ENCODE results near the gene ADGRB2. TPM values are rescaled to one million over a fixed set of nuclear protein-coding genes. Genes with fewer than 3 reads are reported as not detected.

Gene ADGRB2
- total RNA-seq, 2 experiments from 2014 or later, result 4.0 to 11.4 TPM

GRCh38 chr1:31787786-31788137 lies 23.6 kb upstream of the ADGRB2 start:
- TF ChIP-seq, protein P1, sequence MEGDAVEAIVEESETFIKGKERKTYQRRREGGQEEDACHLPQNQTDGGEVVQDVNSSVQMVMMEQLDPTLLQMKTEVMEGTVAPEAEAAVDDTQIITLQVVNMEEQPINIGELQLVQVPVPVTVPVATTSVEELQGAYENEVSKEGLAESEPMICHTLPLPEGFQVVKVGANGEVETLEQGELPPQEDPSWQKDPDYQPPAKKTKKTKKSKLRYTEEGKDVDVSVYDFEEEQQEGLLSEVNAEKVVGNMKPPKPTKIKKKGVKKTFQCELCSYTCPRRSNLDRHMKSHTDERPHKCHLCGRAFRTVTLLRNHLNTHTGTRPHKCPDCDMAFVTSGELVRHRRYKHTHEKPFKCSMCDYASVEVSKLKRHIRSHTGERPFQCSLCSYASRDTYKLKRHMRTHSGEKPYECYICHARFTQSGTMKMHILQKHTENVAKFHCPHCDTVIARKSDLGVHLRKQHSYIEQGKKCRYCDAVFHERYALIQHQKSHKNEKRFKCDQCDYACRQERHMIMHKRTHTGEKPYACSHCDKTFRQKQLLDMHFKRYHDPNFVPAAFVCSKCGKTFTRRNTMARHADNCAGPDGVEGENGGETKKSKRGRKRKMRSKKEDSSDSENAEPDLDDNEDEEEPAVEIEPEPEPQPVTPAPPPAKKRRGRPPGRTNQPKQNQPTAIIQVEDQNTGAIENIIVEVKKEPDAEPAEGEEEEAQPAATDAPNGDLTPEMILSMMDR (conservative IDR thresholded peaks at IDR 0.05; ENCODE audit: low read length), result no peak
- TF ChIP-seq EZH2phosphoT487 (IDR thresholded peaks at IDR 0.05; ENCODE audit: borderline replicate concordance, low read depth, low read length), result no peak
- no peaks in the 10 kb centered on the region for H4K20me1 ChIP-seq (ENCODE audit: insufficient read depth, low read length)
- peaks cover 61% of the 10 kb centered on the region for H3K4me1 ChIP-seq (ENCODE audit: insufficient read depth, low read length, poor library complexity, severe bottlenecking)
- intact Hi-C loops (cut with micrococcal nuclease; ENCODE audit: unreplicated experiment), result loop anchor here (5.0 kb wide), 1 partner anchor 365 kb away; no protein-coding TSS in a partner anchor
- H2AFZ ChIP-seq (ENCODE audit: low read length), result peak overlapping the region; percentile 82; the same call in 1 of the 2 replicates
- no TSS peak for BruUV-seq (replicated peaks)
- no peaks in the 10 kb centered on the region for H3K9me3 ChIP-seq (ENCODE audit: low read length)
- no peaks in the 10 kb centered on the region for H3K79me2 ChIP-seq (ENCODE audit: insufficient read depth, low read depth, low read length)
- H3K9me2 ChIP-seq (ENCODE audit: insufficient read depth, low read length), result no peaks in the 10 kb centered on the region
- ChIA-PET CTCF (ENCODE audit: unreplicated experiment) (interaction anchor here (1.5 to 2.5 kb wide), 2 partner anchors 21 to 42 kb away, joined by 4 to 13 read pairs; no protein-coding TSS in a partner anchor), POLR2A (no interaction called here)
- peak; percentile 18 for DNase-seq (ENCODE audit: low spot score)
- H3K27ac ChIP-seq (ENCODE audit: low read depth, low read length, poor library complexity, severe bottlenecking), result peak overlapping the region; percentile 82
- no peaks in the 10 kb centered on the region for H3K36me3 ChIP-seq (ENCODE audit: insufficient read depth, low read length)
- peak overlapping the region; percentile 90 for H3K4me2 ChIP-seq (ENCODE audit: low read length)
- peak overlapping the region; percentile 77 for H3K4me3 ChIP-seq (ENCODE audit: low read depth, low read length, poor library complexity, severe bottlenecking)

- DNase-seq (ENCODE audit: low spot score), result no peak
- no TSS peak for BruUV-seq (replicated peaks)
- Histone ChIP-seq H3K9me2 (ENCODE audit: insufficient read depth, low read length) (no peaks in the 10 kb centered on the region), H3K4me2 (ENCODE audit: low read length) (peak overlapping the region; percentile 90), H3K79me2 (ENCODE audit: insufficient read depth, low read depth, low read length) (no peaks in the 10 kb centered on the region), H3K4me1 (ENCODE audit: insufficient read depth, low read length, poor library complexity, severe bottlenecking) (peaks cover 66% of the 10 kb centered on the region), H2AFZ (ENCODE audit: low read length) (no peak overlapping the region; the same call in 1 of the 2 replicates), H3K27ac (ENCODE audit: low read depth, low read length, poor library complexity, severe bottlenecking) (peak overlapping the region; percentile 82), H3K36me3 (ENCODE audit: insufficient read depth, low read length) (no peaks in the 10 kb centered on the region), H4K20me1 (ENCODE audit: insufficient read depth, low read length) (no peaks in the 10 kb centered on the region), H3K9me3 (ENCODE audit: low read length) (no peaks in the 10 kb centered on the region), H3K4me3 (ENCODE audit: low read depth, low read length, poor library complexity, severe bottlenecking) (peak overlapping the region; percentile 77)
- ChIA-PET CTCF (ENCODE audit: unreplicated experiment) (interaction anchor here (2.5 kb wide), 1 partner anchor 42 kb away, joined by 13 read pairs; no protein-coding TSS in a partner anchor), POLR2A (interaction anchor here (0.6 kb wide), 1 partner anchor 137 kb away, joined by 3 read pairs; no protein-coding TSS in a partner anchor)
- intact Hi-C loops (cut with micrococcal nuclease; ENCODE audit: unreplicated experiment), result loop anchor here (5.0 kb wide), 1 partner anchor 365 kb away; no protein-coding TSS in a partner anchor
- TF ChIP-seq, protein P1 (conservative IDR thresholded peaks at IDR 0.05; ENCODE audit: low read length), result no peak
- no peak for TF ChIP-seq EZH2phosphoT487 (IDR thresholded peaks at IDR 0.05; ENCODE audit: borderline replicate concordance, low read depth, low read length)
Measured at GRCh38 chr1:31787261-31787660, 23.1 kb upstream of the ADGRB2 start.

All from OCI-LY7 (cell line).